Aorta (tissue), 5 donors: Measurements from ENCODE around the gene LY6G6D. TPM values are rescaled to one million over a fixed set of nuclear protein-coding genes. Genes with fewer than 3 reads are reported as not detected.
A peak's percentile ranks its signal among the peaks of the same experiment; 100 is the strongest.

Experiments
- ATAC-seq: fragments of 200-7000 bp; cut with Tn5 transposase; one replicate; pipeline ENCODE4 v1.9.1; 2022; ENCODE audit warnings: moderate library complexity; ENCODE audit not compliant: low FRiP score
- DNase-seq, 2 donors: peaks; one replicate each; pipeline ENCODE4 v3.0.0-alpha.2; 2020
- H3K27ac ChIP-seq, 2 donors: one replicate each; pipeline ENCODE4 v1.5.1; 2013; ENCODE audit warnings: low read length in 2 of 2, mild to moderate bottlenecking in 2 of 2, moderate library complexity in 2 of 2, control low read depth in 1 of 2, inconsistent platforms in 1 of 2, low read depth in 1 of 2
- H3K27me3 ChIP-seq, 2 donors: one replicate each; pipeline ENCODE4 v1.6.1; 2013; ENCODE audit warnings: control low read depth in 1 of 2, low read length in 1 of 2, mild to moderate bottlenecking in 1 of 2, moderate library complexity in 1 of 2; ENCODE audit not compliant: insufficient read depth in 2 of 2, control insufficient read depth in 1 of 2
- H3K36me3 ChIP-seq, 2 donors: one replicate each; pipeline ENCODE4 v1.6.1; 2013; ENCODE audit warnings: control low read depth in 1 of 2, low read length in 1 of 2, mild to moderate bottlenecking in 1 of 2; ENCODE audit not compliant: insufficient read depth in 2 of 2, control insufficient read depth in 1 of 2
- H3K4me1 ChIP-seq, 2 donors: one replicate each; pipeline ENCODE4 v1.6.1; 2013; ENCODE audit warnings: low read length in 2 of 2, control low read depth in 1 of 2, mild to moderate bottlenecking in 1 of 2, moderate library complexity in 1 of 2; ENCODE audit not compliant: insufficient read depth in 2 of 2, control insufficient read depth in 1 of 2
- H3K4me3 ChIP-seq, 2 donors: one replicate each; pipeline ENCODE4 v1.5.1; 2013; ENCODE audit warnings: low read length in 2 of 2, control low read depth in 1 of 2, mild to moderate bottlenecking in 1 of 2
- H3K9me3 ChIP-seq: one replicate; pipeline ENCODE4 v1.6.1; 2013; ENCODE audit warnings: mild to moderate bottlenecking, low read length; ENCODE audit not compliant: control insufficient read depth
- WGBS, 2 donors: extraction: QIAGEN DNeasy Blood & Tissue Kit; methylation state at CpG; one replicate each; pipeline ENCODE4 v1.1.7; 2013; 5-methylcytosine and 5-hydroxymethylcytosine counted together
- intact Hi-C, 2 donors: fragments of 100-400 bp; cut with DNase I; formaldehyde crosslinking; loops; one replicate each; pipeline versions ENCODE4 v1.14.2 to v1.15.0; 2022
- polyA plus RNA-seq, 2 donors: library from polyadenylated mRNA; stranded (reverse); fragments of 200-250 nt; gene quantifications; one replicate each; pipeline ENCODE4 v1.2.3, GENCODE V29; 2013
- total RNA-seq, 2 donors: library from RNA; stranded (reverse); fragmentation: NEBNext Ultra II Directional; extraction: Animal tissue kit (Norgen Biotek cat#: 25700); gene quantifications; one replicate each; pipeline ENCODE4 v1.2.1, GENCODE V29; 2021
- donor health status: healthy with polysubstance abuse.
- donor health status: Bipolar disorder and iron deficiency.
- donor health status: DM: no; HTN: no; CAD: no.
- donor health status: DM: no; HTN: no; CAD: no.
- donor health status: DM: yes; HTN: yes; CAD: no.

Gene LY6G6D
- total and polyA plus RNA-seq, 4 donors = not detected

GRCh38 chr6:31734247-31734820 is 19.2 kb downstream of the LY6G6D start:
- WGBS, 2 donors = 13 to 14% methylated on average over 2 of the region's 2 CpGs
- Histone ChIP-seq H3K9me3 (no peaks in the 10 kb centered on the region), H3K36me3 (peaks cover 2% of the 10 kb centered on the region in 2 donors), H3K4me3 (peak overlapping the region; percentile 78 to 90), H3K27me3 (no peaks in the 10 kb centered on the region), H3K4me1 (no peaks in the 10 kb centered on the region), H3K27ac (peak overlapping the region in 1 of 2 donors; percentile 82)
- DNase-seq = no peak
- no peak for ATAC-seq
- intact Hi-C loops = loop anchor here in 1 of 2 donors (5.0 kb wide), 1 partner anchor 443 kb away; the partner anchor contains the start of genes AGPAT1 and RNF5

DNA sequence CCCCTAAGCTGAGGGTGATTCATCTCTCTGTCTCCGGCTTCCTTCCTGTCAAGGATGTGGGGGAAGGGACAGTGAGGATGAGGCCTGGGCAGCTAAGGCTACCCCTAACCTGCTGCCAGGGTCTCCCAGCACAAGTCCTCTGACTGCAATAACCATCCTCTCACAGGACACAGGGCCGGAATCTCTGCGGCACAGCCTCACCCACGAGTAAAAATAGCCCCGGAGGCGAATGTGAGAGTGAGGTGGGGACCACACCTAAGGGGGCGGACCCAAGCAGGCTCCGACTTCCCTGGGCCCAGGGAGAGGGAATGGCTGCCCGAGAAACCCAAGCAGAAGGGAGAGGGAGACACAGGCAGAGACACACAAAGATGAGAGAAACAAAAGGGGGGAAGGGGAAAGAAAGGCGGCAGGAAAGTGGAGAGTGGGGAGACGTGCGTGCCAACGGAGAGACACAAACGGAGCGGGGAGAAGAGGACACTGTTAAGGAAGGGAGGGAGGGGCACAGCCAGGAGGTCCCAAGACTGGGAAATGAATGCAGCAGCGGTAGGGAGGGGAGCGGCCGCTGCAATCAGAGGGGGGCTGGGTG is 19.8 kb downstream of the LY6G6D start:
- H3K9me3 ChIP-seq = no peaks in the 10 kb centered on the region
- no peaks in the 10 kb centered on the region for H3K27me3 ChIP-seq
- H3K4me1 ChIP-seq = no peaks in the 10 kb centered on the region
- DNase-seq = peak; percentile 70 to 81
- ATAC-seq = no peak
- intact Hi-C loops = loop anchor here (5.0 kb wide), 3 partner anchors 57 to 442 kb away; partner anchors contain the start of genes AGPAT1 (in 1 of the 2), RNF5 (in 1 of the 2) and VARS1 (in 1 of the 2)
- 0 to 1% methylated on average over 18 of the region's 18 CpGs for WGBS, 2 donors
- H3K36me3 ChIP-seq = peaks cover 2% of the 10 kb centered on the region in 2 donors
- H3K4me3 ChIP-seq = peak overlapping the region; percentile 78 to 90
- H3K27ac ChIP-seq = peak overlapping the region; percentile 46 to 82

GRCh38 chr6:31736021-31736767 is 21.0 kb downstream of the LY6G6D start, which contains the start of gene CLIC1:
Gene CLIC1, minus strand, starts transcription at chr6:31736530. Its CDS starts 230 bp downstream, at chr6:31736300.
- WGBS, 2 donors = 0% methylated on average over 24 of the region's 24 CpGs
- Histone ChIP-seq H3K27me3 (no peaks in the 10 kb centered on the region), H3K9me3 (no peaks in the 10 kb centered on the region), H3K4me3 (peak within 1 kb of the TSS; percentile 78 to 90), H3K27ac (peak within 1 kb of the TSS; percentile 81 to 82), H3K36me3 (peaks cover 2% of the 10 kb centered on the region in 2 donors), H3K4me1 (no peaks in the 10 kb centered on the region)
- peak; percentile 93 to 97 for DNase-seq
- peak; percentile 86 for ATAC-seq
- intact Hi-C loops = loop anchor here (1.0 to 5.0 kb wide), 3 partner anchors 56 to 94 kb away; partner anchors contain the start of gene VARS1 (in 1 of the 2)

GRCh38 chr6:31736768-31737314 is 21.7 kb downstream of the LY6G6D start:
- Histone ChIP-seq H3K27me3 (no peaks in the 10 kb centered on the region), H3K36me3 (peaks cover 2% of the 10 kb centered on the region in 2 donors), H3K4me3 (peak overlapping the region; percentile 78 to 90), H3K4me1 (no peaks in the 10 kb centered on the region), H3K27ac (peak overlapping the region in 1 of 2 donors; percentile 82), H3K9me3 (no peaks in the 10 kb centered on the region)
- ATAC-seq (no peak), DNase-seq (no peak)
- WGBS, 2 donors = 33 to 37% methylated on average over 10 of the region's 10 CpGs
- intact Hi-C loops = loop anchor here (1.0 to 5.0 kb wide), 3 partner anchors 55 to 93 kb away; partner anchors contain the start of gene VARS1 (in 1 of the 2)

GRCh38 chr6:31737315-31737990 is 22.3 kb downstream of the LY6G6D start:
- DNase-seq (no peak), ATAC-seq (no peak)
- Histone ChIP-seq H3K27ac (no peak overlapping the region), H3K9me3 (no peaks in the 10 kb centered on the region), H3K4me3 (no peak overlapping the region), H3K4me1 (no peaks in the 10 kb centered on the region), H3K27me3 (no peaks in the 10 kb centered on the region), H3K36me3 (peaks cover 2% of the 10 kb centered on the region in 2 donors)
- 74 to 77% methylated on average over 7 of the region's 7 CpGs for WGBS, 2 donors
- intact Hi-C loops = loop anchor here (5.0 kb wide), 2 partner anchors 55 to 60 kb away; partner anchors contain the start of gene VARS1 (in 1 of the 2)

DNA sequence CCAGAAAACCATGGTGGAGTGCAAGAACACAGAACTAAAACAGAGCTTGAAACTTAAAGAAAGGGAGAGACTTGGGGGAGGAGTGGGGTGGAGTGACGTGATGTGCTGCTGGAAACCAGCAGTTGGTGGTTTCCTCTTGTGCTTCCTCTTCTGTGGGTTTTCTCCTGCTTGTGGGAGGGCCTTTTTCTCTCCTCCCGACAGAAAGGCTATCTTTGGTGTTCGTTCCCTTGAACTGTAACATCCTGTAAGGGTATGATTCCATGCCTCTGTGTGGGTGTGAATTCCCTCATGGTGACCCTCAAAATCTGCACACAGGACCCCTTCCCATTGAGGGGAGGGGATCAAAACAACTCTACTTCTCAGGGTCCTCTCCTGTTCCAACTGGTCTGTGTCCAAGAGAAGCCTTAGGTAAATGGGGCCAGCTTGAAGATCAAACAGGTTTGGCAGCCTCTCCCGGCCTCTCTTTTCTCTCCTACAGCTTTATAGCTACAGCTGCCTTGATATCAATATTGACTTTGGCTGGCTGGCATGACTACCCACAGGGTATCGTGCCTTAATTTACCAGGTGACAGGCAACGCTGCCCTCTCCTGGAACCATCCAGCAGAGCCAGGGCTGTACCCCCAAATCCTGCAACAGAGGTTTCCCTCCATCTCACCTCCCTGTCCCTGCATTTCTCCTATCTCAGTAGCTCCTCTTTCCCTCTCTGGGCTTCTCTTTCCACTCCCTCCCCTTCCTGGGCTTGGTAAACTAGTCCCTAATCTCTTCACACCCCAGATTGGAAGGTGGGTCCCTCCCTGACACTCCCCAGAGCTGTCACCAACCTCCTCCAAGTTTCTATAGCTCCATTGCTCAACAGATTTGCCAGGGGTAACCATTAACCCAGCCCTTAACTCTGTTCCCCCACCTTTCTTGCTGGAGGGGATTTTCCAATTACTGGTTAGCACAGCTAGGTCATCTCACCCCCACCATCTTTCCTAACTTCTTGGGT is 23.1 kb downstream of the LY6G6D start:
- Histone ChIP-seq H3K27ac (no peak overlapping the region), H3K4me3 (no peak overlapping the region), H3K27me3 (no peaks in the 10 kb centered on the region), H3K9me3 (no peaks in the 10 kb centered on the region), H3K36me3 (peaks cover 2% of the 10 kb centered on the region in 2 donors), H3K4me1 (no peaks in the 10 kb centered on the region)
- no peak for ATAC-seq
- 21 to 22% methylated on average over 6 of the region's 6 CpGs for WGBS, 2 donors
- peak in 1 of 2 donors; percentile 79 for DNase-seq
- intact Hi-C loops = loop anchor here (5.0 kb wide), 2 partner anchors 54 to 59 kb away; partner anchors contain the start of gene VARS1 (in 1 of the 2)

- Histone ChIP-seq H3K9me3 (no peaks in the 10 kb centered on the region), H3K36me3 (no peaks in the 10 kb centered on the region), H3K4me1 (no peaks in the 10 kb centered on the region), H3K27me3 (no peaks in the 10 kb centered on the region), H3K4me3 (peak within 1 kb of the TSS; percentile 44 to 54), H3K27ac (no peak within 1 kb of the TSS)
- DNase-seq = peak; percentile 99
- peak; percentile 95 for ATAC-seq
- WGBS, 2 donors = 0% methylated on average over 58 of the region's 58 CpGs
- intact Hi-C loops = loop anchor here (5.0 kb wide), 2 partner anchors 52 to 57 kb away; partner anchors contain the start of gene VARS1 (in 1 of the 2)
Observed at GRCh38 chr6:31739639-31740396, 24.7 kb downstream of the LY6G6D start, which contains the start of gene MSH5. Gene MSH5, plus strand, starts transcription at chr6:31740005. Its CDS starts 462 bp downstream, at chr6:31740467.
